CD4-positive, CD25-positive, alpha-beta regulatory T cell (primary cell): ENCODE data around the gene SLC37A2. TPM values are rescaled to one million over a fixed set of nuclear protein-coding genes. Genes with fewer than 3 reads are reported as not detected.

Experiments used
- ATAC-seq, 2 donors: fragments of 150-1000 bp; cut with Tn5 transposase; one replicate each; pipeline ENCODE4 v1.10.0; 2021; ENCODE audit warnings: low read depth in 2 of 2, moderate number of reproducible peaks in 2 of 2, moderate library complexity in 1 of 2
- DNase-seq, 3 donors: peaks; one replicate each; pipeline versions ENCODE4 v3.0.0 to v3.0.0-alpha.2; 2012 to 2022; ENCODE audit warnings: mixed read lengths in 1 of 3
- H3K27ac ChIP-seq: one replicate; pipeline ENCODE4 v1.7.0; 2013; ENCODE audit warnings: mild to moderate bottlenecking, low read length; ENCODE audit not compliant: insufficient read depth, poor library complexity, severe bottlenecking
- H3K27me3 ChIP-seq: one replicate; pipeline ENCODE4 v1.7.0; 2013; ENCODE audit warnings: low read length; ENCODE audit not compliant: control insufficient read depth, insufficient read depth
- H3K36me3 ChIP-seq: one replicate; pipeline ENCODE4 v1.7.0; 2013; ENCODE audit warnings: mild to moderate bottlenecking, low read length, moderate library complexity; ENCODE audit not compliant: control insufficient read depth, insufficient read depth
- H3K4me1 ChIP-seq: 2 replicates; pipeline ENCODE4 v1.7.0; 2013; ENCODE audit warnings: mild to moderate bottlenecking, low read length; ENCODE audit not compliant: insufficient read depth, control insufficient read depth, poor library complexity, severe bottlenecking
- H3K4me3 ChIP-seq: one replicate; pipeline ENCODE4 v1.7.0; 2013; ENCODE audit warnings: low read depth, mild to moderate bottlenecking, low read length, moderate library complexity
- H3K9me3 ChIP-seq, 2 experiments: 1 replicate in 1 of 2; 2 replicates in 1 of 2; pipeline ENCODE4 v1.7.0; 2013; ENCODE audit warnings: low read length in 2 of 2, mild to moderate bottlenecking in 1 of 2, moderate library complexity in 1 of 2; ENCODE audit not compliant: control insufficient read depth in 2 of 2
- H3K27ac Mint-ChIP-seq, 3 donors: one replicate each; pipeline ENCODE4 v1.8.0; 2020 to 2022; ENCODE audit warnings: mild to moderate bottlenecking in 3 of 3, mixed read lengths in 3 of 3, moderate library complexity in 2 of 3
- H3K27me3 Mint-ChIP-seq: one replicate; pipeline ENCODE4 v1.8.0; 2022; ENCODE audit warnings: mild to moderate bottlenecking, mixed read lengths
- H3K36me3 Mint-ChIP-seq: one replicate; pipeline ENCODE4 v1.8.0; 2020; ENCODE audit warnings: mixed read lengths
- H3K4me1 Mint-ChIP-seq, 4 donors: one replicate each; pipeline ENCODE4 v1.8.0; 2020 to 2022; ENCODE audit warnings: mixed read lengths in 4 of 4, mild to moderate bottlenecking in 1 of 4
- H3K4me3 Mint-ChIP-seq, 4 donors: one replicate each; pipeline ENCODE4 v1.8.0; 2020 to 2022; ENCODE audit warnings: mild to moderate bottlenecking in 4 of 4, mixed read lengths in 4 of 4, moderate library complexity in 3 of 4
- H3K9me3 Mint-ChIP-seq, 7 donors: one replicate each; pipeline ENCODE4 v1.8.0; 2020 to 2022; ENCODE audit warnings: mixed read lengths in 7 of 7, mild to moderate bottlenecking in 3 of 7, moderate library complexity in 2 of 7
- polyA plus RNA-seq, 4 donors: library from polyadenylated mRNA; unstranded; fragments of 300-500 nt; fragmentation: Illumina TruSeq; gene quantifications; one replicate each; pipeline ENCODE4 v1.2.3, GENCODE V29; 2021
- total RNA-seq: library from RNA; stranded (reverse); gene quantifications from one replicate; pipeline ENCODE4 v1.2.3, GENCODE V29; 2022

The SLC37A2 gene
- total and polyA plus RNA-seq, 5 donors from 2014 or later = 0.17 to 0.41 (median 0.24) TPM; not detected in 2

GRCh38 chr11:125071435-125071834, 8.3 kb downstream of the SLC37A2 start:
- ATAC-seq (no peak), DNase-seq (no peak)
- H3K27ac Mint-ChIP-seq = no peak overlapping the region
- no peaks in the 10 kb centered on the region for H3K9me3 Mint-ChIP-seq
- H3K4me3 Mint-ChIP-seq = no peak overlapping the region
- H3K4me3 ChIP-seq = no peak overlapping the region
- no peaks in the 10 kb centered on the region for H3K4me1 ChIP-seq
- H3K9me3 ChIP-seq = no peaks in the 10 kb centered on the region
- no peaks in the 10 kb centered on the region for H3K27me3 ChIP-seq
- H3K4me1 Mint-ChIP-seq = peaks cover 0 to 17% (median 3%) of the 10 kb centered on the region in 4 donors
- H3K27me3 Mint-ChIP-seq = peaks cover 13% of the 10 kb centered on the region
- H3K27ac ChIP-seq = no peak overlapping the region
- H3K36me3 ChIP-seq = no peaks in the 10 kb centered on the region
- H3K36me3 Mint-ChIP-seq = no peaks in the 10 kb centered on the region

GRCh38 chr11:125071846-125072217, 8.7 kb downstream of the SLC37A2 start:
- Histone ChIP-seq H3K27ac (no peak overlapping the region), H3K36me3 (no peaks in the 10 kb centered on the region), H3K27me3 (no peaks in the 10 kb centered on the region), H3K4me3 (no peak overlapping the region), H3K4me1 (no peaks in the 10 kb centered on the region), H3K9me3 (no peaks in the 10 kb centered on the region)
- DNase-seq = no peak
- Mint-ChIP-seq H3K4me3 (no peak overlapping the region), H3K4me1 (peaks cover 0 to 17% (median 3%) of the 10 kb centered on the region in 4 donors), H3K27ac (no peak overlapping the region), H3K9me3 (no peaks in the 10 kb centered on the region), H3K36me3 (no peaks in the 10 kb centered on the region), H3K27me3 (peaks cover 13% of the 10 kb centered on the region)
- no peak for ATAC-seq

GRCh38 chr11:125072218-125072960, 9.3 kb downstream of the SLC37A2 start:
- no peaks in the 10 kb centered on the region for H3K36me3 ChIP-seq
- H3K27me3 ChIP-seq = no peaks in the 10 kb centered on the region
- Mint-ChIP-seq H3K27me3 (peaks cover 10% of the 10 kb centered on the region), H3K9me3 (no peaks in the 10 kb centered on the region), H3K27ac (no peak overlapping the region), H3K4me3 (no peak overlapping the region), H3K4me1 (peaks cover 0 to 17% (median 3%) of the 10 kb centered on the region in 4 donors), H3K36me3 (no peaks in the 10 kb centered on the region)
- DNase-seq (no peak), ATAC-seq (peak; percentile 30 to 47)
- H3K9me3 ChIP-seq = no peaks in the 10 kb centered on the region
- H3K4me1 ChIP-seq = no peaks in the 10 kb centered on the region
- no peak overlapping the region for H3K27ac ChIP-seq
- H3K4me3 ChIP-seq = no peak overlapping the region

GRCh38 chr11:125072961-125073590, 10.0 kb downstream of the SLC37A2 start:
- H3K36me3 Mint-ChIP-seq = no peaks in the 10 kb centered on the region
- Histone ChIP-seq H3K4me1 (no peaks in the 10 kb centered on the region), H3K27ac (no peak overlapping the region), H3K9me3 (no peaks in the 10 kb centered on the region), H3K27me3 (no peaks in the 10 kb centered on the region), H3K36me3 (no peaks in the 10 kb centered on the region), H3K4me3 (no peak overlapping the region)
- ATAC-seq (no peak), DNase-seq (no peak)
- no peak overlapping the region for H3K4me3 Mint-ChIP-seq
- peaks cover 7% of the 10 kb centered on the region for H3K27me3 Mint-ChIP-seq
- H3K27ac Mint-ChIP-seq = no peak overlapping the region
- peaks cover 0 to 17% (median 3%) of the 10 kb centered on the region in 4 donors for H3K4me1 Mint-ChIP-seq
- H3K9me3 Mint-ChIP-seq = no peaks in the 10 kb centered on the region

- Histone ChIP-seq H3K27ac (no peak overlapping the region), H3K9me3 (no peaks in the 10 kb centered on the region), H3K27me3 (no peaks in the 10 kb centered on the region), H3K4me3 (no peak overlapping the region), H3K4me1 (no peaks in the 10 kb centered on the region), H3K36me3 (no peaks in the 10 kb centered on the region)
- Mint-ChIP-seq H3K27me3 (peaks cover 5% of the 10 kb centered on the region), H3K36me3 (no peaks in the 10 kb centered on the region), H3K27ac (no peak overlapping the region), H3K9me3 (no peaks in the 10 kb centered on the region), H3K4me3 (no peak overlapping the region), H3K4me1 (peaks cover 0 to 17% (median 3%) of the 10 kb centered on the region in 4 donors)
- no peak for DNase-seq
- no peak for ATAC-seq
Observed at GRCh38 chr11:125073616-125074483, 10.7 kb downstream of the SLC37A2 start.

- DNase-seq (no peak), ATAC-seq (no peak)
- no peaks in the 10 kb centered on the region for H3K36me3 ChIP-seq
- no peak overlapping the region for H3K4me3 ChIP-seq
- Mint-ChIP-seq H3K27ac (no peak overlapping the region), H3K9me3 (no peaks in the 10 kb centered on the region), H3K4me3 (no peak overlapping the region), H3K36me3 (no peaks in the 10 kb centered on the region), H3K27me3 (peaks cover 5% of the 10 kb centered on the region), H3K4me1 (peaks cover 0 to 14% (median 3%) of the 10 kb centered on the region in 4 donors)
- H3K9me3 ChIP-seq = no peaks in the 10 kb centered on the region
- H3K27me3 ChIP-seq = no peaks in the 10 kb centered on the region
- no peak overlapping the region for H3K27ac ChIP-seq
- H3K4me1 ChIP-seq = no peaks in the 10 kb centered on the region
Observed at GRCh38 chr11:125074511-125075241, 11.6 kb downstream of the SLC37A2 start.

GRCh38 chr11:125075242-125075625, 12.1 kb downstream of the SLC37A2 start:
- H3K9me3 ChIP-seq = no peaks in the 10 kb centered on the region
- no peak overlapping the region for H3K27ac ChIP-seq
- H3K4me3 ChIP-seq = no peak overlapping the region
- ATAC-seq (no peak), DNase-seq (no peak)
- H3K4me1 Mint-ChIP-seq = peaks cover 0 to 12% (median 3%) of the 10 kb centered on the region in 4 donors
- H3K27me3 ChIP-seq = no peaks in the 10 kb centered on the region
- H3K4me3 Mint-ChIP-seq = no peak overlapping the region
- H3K27ac Mint-ChIP-seq = no peak overlapping the region
- H3K4me1 ChIP-seq = no peaks in the 10 kb centered on the region
- peaks cover 5% of the 10 kb centered on the region for H3K27me3 Mint-ChIP-seq
- no peaks in the 10 kb centered on the region for H3K36me3 ChIP-seq
- no peaks in the 10 kb centered on the region for H3K36me3 Mint-ChIP-seq
- no peaks in the 10 kb centered on the region for H3K9me3 Mint-ChIP-seq
